Activated B cell treated with CpG ODN at 0.5 μM for 24 hours (primary cell): Measurements from ENCODE around the gene GALNTL6. TPM values are rescaled to one million over a fixed set of nuclear protein-coding genes. Genes with fewer than 3 reads are reported as not detected.

Experiments used
- ATAC-seq: fragments of 200-7000 bp; cut with Tn5 transposase; one replicate; pipeline ENCODE4 v1.10.0; 2021; ENCODE audit warnings: low read depth, mild to moderate bottlenecking, moderate library complexity
- CTCF ChIA-PET: fragments of 350-600 bp; sonication (Branson Sonifier 250); formaldehyde crosslinking; loops from one replicate; lab custom pipeline; 2021; ENCODE audit warnings: antibody characterized with exemption; lab: Charles Lee
- POLR2A ChIA-PET: fragments of 350-600 bp; sonication (Branson Sonifier 250); formaldehyde crosslinking; loops from one replicate; lab custom pipeline; 2021; ENCODE audit warnings: antibody characterized with exemption; lab: Charles Lee
- DNase-seq: peaks from one replicate; pipeline ENCODE4 v3.0.0; 2022
- H3K27ac Mint-ChIP-seq: one replicate; pipeline ENCODE4 v1.8.0; 2020; ENCODE audit warnings: mixed read lengths
- H3K27me3 Mint-ChIP-seq: one replicate; pipeline ENCODE4 v1.8.0; 2021; ENCODE audit warnings: mixed read lengths
- H3K36me3 Mint-ChIP-seq: one replicate; pipeline ENCODE4 v1.8.0; 2021; ENCODE audit warnings: low read depth, mixed read lengths
- H3K4me1 Mint-ChIP-seq: one replicate; pipeline ENCODE4 v1.8.0; 2021; ENCODE audit warnings: mixed read lengths
- H3K4me3 Mint-ChIP-seq: one replicate; pipeline ENCODE4 v1.8.0; 2020; ENCODE audit warnings: mild to moderate bottlenecking, mixed read lengths
- H3K9me3 Mint-ChIP-seq: one replicate; pipeline ENCODE4 v1.8.0; 2020; ENCODE audit warnings: mixed read lengths
- intact Hi-C: fragments of 100-400 bp; cut with micrococcal nuclease; formaldehyde crosslinking; loops from one replicate; pipeline ENCODE4 v1.15.1; 2024
- total RNA-seq: library from RNA; stranded (reverse); gene quantifications from 2 replicates; pipeline ENCODE4 v1.2.3, GENCODE V29; 2022
- TF ChIP-seq, protein P1 (sequence below): fragments of 200-600 bp; IDR thresholded peaks from one replicate; pipeline ENCODE4 v1.8.0; 2022; ENCODE audit warnings: antibody characterized with exemption, mild to moderate bottlenecking

The GALNTL6 gene
- total RNA-seq, 1 donor from 2014 or later = 0.20 TPM

DNA sequence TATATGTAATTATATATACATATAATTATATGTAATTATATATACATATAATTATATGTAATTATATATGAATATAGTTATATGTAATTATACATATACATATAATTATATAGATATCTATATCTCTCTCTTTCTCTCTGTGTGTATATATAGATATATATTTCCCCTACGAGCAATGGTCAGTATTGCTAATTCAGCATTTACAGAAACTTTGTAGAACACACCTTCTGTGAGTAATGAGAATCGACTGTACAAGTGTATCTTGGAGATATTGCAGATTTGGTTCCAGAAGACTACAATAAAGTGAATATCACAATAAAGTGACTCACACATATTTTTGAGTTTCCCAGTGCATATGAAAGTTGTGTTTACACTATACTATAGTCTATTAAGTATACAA lies 33.7 kb downstream of the GALNTL6 start:
- POLR2A ChIA-PET = no interaction called here
- TF ChIP-seq, protein P1, sequence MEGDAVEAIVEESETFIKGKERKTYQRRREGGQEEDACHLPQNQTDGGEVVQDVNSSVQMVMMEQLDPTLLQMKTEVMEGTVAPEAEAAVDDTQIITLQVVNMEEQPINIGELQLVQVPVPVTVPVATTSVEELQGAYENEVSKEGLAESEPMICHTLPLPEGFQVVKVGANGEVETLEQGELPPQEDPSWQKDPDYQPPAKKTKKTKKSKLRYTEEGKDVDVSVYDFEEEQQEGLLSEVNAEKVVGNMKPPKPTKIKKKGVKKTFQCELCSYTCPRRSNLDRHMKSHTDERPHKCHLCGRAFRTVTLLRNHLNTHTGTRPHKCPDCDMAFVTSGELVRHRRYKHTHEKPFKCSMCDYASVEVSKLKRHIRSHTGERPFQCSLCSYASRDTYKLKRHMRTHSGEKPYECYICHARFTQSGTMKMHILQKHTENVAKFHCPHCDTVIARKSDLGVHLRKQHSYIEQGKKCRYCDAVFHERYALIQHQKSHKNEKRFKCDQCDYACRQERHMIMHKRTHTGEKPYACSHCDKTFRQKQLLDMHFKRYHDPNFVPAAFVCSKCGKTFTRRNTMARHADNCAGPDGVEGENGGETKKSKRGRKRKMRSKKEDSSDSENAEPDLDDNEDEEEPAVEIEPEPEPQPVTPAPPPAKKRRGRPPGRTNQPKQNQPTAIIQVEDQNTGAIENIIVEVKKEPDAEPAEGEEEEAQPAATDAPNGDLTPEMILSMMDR = no peak
- DNase-seq = no peak
- H3K4me3 Mint-ChIP-seq = no peak overlapping the region
- no peaks in the 10 kb centered on the region for H3K36me3 Mint-ChIP-seq
- no peak for ATAC-seq
- H3K9me3 Mint-ChIP-seq = no peaks in the 10 kb centered on the region
- H3K27me3 Mint-ChIP-seq = no peaks in the 10 kb centered on the region
- CTCF ChIA-PET = no interaction called here
- intact Hi-C loops = loop anchor here (5.0 to 10.0 kb wide), 2 partner anchors 358 to 985 kb away; no protein-coding TSS in a partner anchor
- H3K27ac Mint-ChIP-seq = no peak overlapping the region
- no peaks in the 10 kb centered on the region for H3K4me1 Mint-ChIP-seq

DNA sequence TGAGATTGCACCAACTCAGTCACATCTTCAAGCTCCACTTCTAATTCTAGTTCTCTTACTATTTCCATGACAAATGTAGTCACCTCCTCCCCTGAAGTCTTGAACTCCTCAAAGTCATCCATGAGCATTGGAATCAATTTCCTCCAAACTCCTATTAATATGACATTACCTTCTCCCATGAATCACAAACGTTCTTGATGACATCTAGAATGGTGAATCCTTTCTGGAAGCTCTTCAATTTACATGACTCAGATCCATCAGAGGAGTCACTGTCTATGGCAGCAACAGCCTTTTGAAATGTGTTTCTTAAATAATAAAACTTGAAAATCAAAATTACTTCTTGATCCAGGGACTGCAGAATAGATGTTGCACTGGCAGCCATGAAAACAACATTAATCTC lies 34.5 kb downstream of the GALNTL6 start:
- no peaks in the 10 kb centered on the region for H3K36me3 Mint-ChIP-seq
- DNase-seq (no peak), ATAC-seq (no peak)
- H3K4me1 Mint-ChIP-seq = no peaks in the 10 kb centered on the region
- ChIA-PET CTCF (no interaction called here), POLR2A (no interaction called here)
- intact Hi-C loops = loop anchor here (5.0 to 10.0 kb wide), 2 partner anchors 357 to 985 kb away; no protein-coding TSS in a partner anchor
- H3K9me3 Mint-ChIP-seq = no peaks in the 10 kb centered on the region
- no peaks in the 10 kb centered on the region for H3K27me3 Mint-ChIP-seq
- H3K27ac Mint-ChIP-seq = no peak overlapping the region
- H3K4me3 Mint-ChIP-seq = no peak overlapping the region
- TF ChIP-seq, protein P1 = no peak

DNA sequence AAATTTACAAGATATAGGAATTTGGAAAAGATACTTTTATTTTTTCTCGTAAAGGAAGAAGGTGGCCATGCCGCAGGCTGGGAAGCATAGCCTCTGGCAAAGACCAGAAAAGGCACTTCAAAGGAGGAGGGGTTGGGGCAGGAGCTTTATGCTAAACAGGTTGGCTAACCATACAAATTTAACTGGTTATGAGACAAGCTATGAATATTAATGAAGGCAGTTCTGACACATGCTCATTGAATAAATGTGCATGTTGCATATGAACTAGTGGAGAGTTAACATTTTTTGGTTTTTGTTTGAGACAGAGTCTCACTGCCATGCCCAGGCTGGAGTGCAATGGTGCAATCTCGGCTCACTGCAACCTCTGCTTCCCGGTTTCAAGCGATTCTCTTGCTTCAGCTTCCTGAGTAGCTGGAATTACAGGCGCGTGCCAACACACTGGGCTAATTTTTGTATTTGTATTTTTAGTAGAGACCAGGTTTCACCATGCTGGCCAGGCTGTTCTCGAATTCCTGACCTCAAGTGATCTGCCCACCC lies 36.5 kb downstream of the GALNTL6 start:
- Mint-ChIP-seq H3K4me1 (no peaks in the 10 kb centered on the region), H3K4me3 (no peak overlapping the region), H3K9me3 (no peaks in the 10 kb centered on the region), H3K27me3 (no peaks in the 10 kb centered on the region), H3K36me3 (no peaks in the 10 kb centered on the region), H3K27ac (no peak overlapping the region)
- TF ChIP-seq, protein P1 = no peak
- intact Hi-C loops = loop anchor here (5.0 to 10.0 kb wide), 2 partner anchors 355 to 983 kb away; no protein-coding TSS in a partner anchor
- CTCF ChIA-PET = no interaction called here
- POLR2A ChIA-PET = no interaction called here
- DNase-seq = no peak
- ATAC-seq = no peak

DNA sequence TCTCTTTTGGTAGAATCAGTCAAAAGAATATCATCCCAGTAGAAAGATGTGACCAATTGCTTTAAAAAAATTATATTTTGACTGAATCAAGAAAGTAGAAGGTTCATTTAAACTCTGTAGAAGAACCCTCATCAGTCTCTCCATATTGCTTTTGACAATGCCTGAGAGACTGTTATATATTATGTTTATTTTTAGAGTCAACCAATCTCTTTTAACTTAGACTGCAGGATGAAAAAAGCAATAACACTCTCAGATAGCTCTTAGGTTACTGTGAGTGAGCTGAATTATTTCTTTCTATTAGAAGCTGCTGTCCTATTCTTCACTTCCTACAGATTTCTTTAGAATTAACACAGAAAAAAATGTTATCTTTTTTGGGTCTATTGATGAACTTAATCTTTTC lies 38.1 kb downstream of the GALNTL6 start:
- no peak overlapping the region for H3K4me3 Mint-ChIP-seq
- no peaks in the 10 kb centered on the region for H3K27me3 Mint-ChIP-seq
- TF ChIP-seq, protein P1 = no peak
- ChIA-PET POLR2A (no interaction called here), CTCF (no interaction called here)
- H3K4me1 Mint-ChIP-seq = no peaks in the 10 kb centered on the region
- H3K27ac Mint-ChIP-seq = no peak overlapping the region
- DNase-seq (no peak), ATAC-seq (no peak)
- H3K9me3 Mint-ChIP-seq = no peaks in the 10 kb centered on the region
- H3K36me3 Mint-ChIP-seq = no peaks in the 10 kb centered on the region
- intact Hi-C loops = no loop called here

DNA sequence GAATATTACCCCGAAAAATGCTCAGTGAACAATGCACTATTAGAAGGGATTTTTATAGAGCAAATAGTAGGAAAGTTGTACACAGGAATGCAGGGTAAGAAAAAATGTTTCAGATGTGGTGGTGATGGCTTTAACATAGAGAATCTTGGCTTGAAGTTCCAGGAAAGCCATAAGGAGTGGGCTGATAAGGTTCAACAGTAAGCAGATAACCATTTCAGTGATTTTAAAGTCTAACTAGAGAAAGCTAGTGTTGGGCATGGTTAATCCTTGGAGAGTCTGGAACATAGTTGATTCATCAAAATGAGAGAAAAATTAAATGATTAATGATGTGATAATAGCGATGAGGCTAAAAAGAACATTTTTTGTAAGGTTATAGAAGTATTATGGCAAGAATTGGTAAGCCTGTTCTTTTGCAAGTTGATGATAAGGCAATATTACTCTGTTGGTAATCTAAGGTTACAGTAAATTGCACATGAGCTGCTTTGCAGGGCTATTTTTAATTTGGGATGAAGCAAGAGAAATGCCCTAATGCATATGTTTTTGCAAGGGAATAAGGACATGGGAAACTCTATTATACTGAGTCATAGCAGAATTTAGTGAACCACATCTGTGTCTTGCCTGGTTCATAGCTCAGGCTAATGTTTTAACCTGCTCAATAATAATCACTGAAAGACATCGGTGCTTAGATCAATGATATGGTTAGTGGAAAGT lies 44.3 kb downstream of the GALNTL6 start:
- TF ChIP-seq, protein P1 = no peak
- H3K27me3 Mint-ChIP-seq = no peaks in the 10 kb centered on the region
- no peaks in the 10 kb centered on the region for H3K4me1 Mint-ChIP-seq
- ChIA-PET CTCF (no interaction called here), POLR2A (no interaction called here)
- DNase-seq (no peak), ATAC-seq (no peak)
- H3K4me3 Mint-ChIP-seq = no peak overlapping the region
- no peak overlapping the region for H3K27ac Mint-ChIP-seq
- H3K36me3 Mint-ChIP-seq = no peaks in the 10 kb centered on the region
- intact Hi-C loops = no loop called here
- H3K9me3 Mint-ChIP-seq = no peaks in the 10 kb centered on the region
